Measurements from ENCODE around the gene BNIP1. TPM values are rescaled to one million over a fixed set of nuclear protein-coding genes. Genes with fewer than 3 reads are reported as not detected.

Gene BNIP1
- total and polyA plus RNA-seq, 2 donors (not counting 3 experiments of a cell fraction or from before 2014, with no cell fraction given): 19.7 to 22.6 TPM

- H3K4me1 ChIP-seq (ENCODE audit: control insufficient read depth, extremely low read depth, insufficient read depth, low read length): no peaks in the 10 kb centered on the region
- dilution Hi-C loops (cut with MboI; ENCODE audit: extremely low pct_ligation_motif_present, low sequenced_read_pairs): no loop called here
- H2AFZ ChIP-seq (ENCODE audit: low read depth, low read length): no peak overlapping the region
- no peaks in the 10 kb centered on the region for H4K20me1 ChIP-seq (replicated peaks; ENCODE audit: control insufficient read depth, extremely low read depth, insufficient read depth, low read length)
- no peak overlapping the region for H3K9ac ChIP-seq (replicated peaks; ENCODE audit: extremely low read depth, insufficient read depth, low read length)
- no peak for DNase-seq (ENCODE audit: low read depth, low spot score)
- no peaks in the 10 kb centered on the region for H3K9me1 ChIP-seq (replicated peaks; ENCODE audit: control insufficient read depth, extremely low read depth, insufficient read depth, low read length)
- ChIA-PET POLR2A (no interaction called here), CTCF (no interaction called here)
- TF ChIP-seq MAX (IDR thresholded peaks at IDR 0.05; ENCODE audit: insufficient read depth, insufficient read length) (no peak), MYC (IDR thresholded peaks at IDR 0.05; ENCODE audit: low read depth, low read length) (no peak), POLR2A (IDR thresholded peaks at IDR 0.05; ENCODE audit: low read depth, low read length) (no peak), GATA2 (IDR thresholded peaks at IDR 0.05; ENCODE audit: insufficient read depth, insufficient read length, low read depth, low read length) (no peak), JUN (IDR thresholded peaks at IDR 0.05; ENCODE audit: borderline replicate concordance, insufficient read depth, insufficient read length, low read depth) (no peak), POLR2AphosphoS5 (IDR thresholded peaks at IDR 0.05; ENCODE audit: insufficient read depth, low read depth, low read length) (no peak), EZH2 (IDR thresholded peaks at IDR 0.05; ENCODE audit: borderline replicate concordance, low read depth, low read length, severe bottlenecking) (no peak), FOS (IDR thresholded peaks at IDR 0.05; ENCODE audit: borderline replicate concordance, insufficient read depth, low read length) (no peak)
- H3K36me3 ChIP-seq (ENCODE audit: control insufficient read depth in 2 of 2, extremely low read depth in 1 of 2, insufficient read depth in 2 of 2, low read length in 2 of 2): no peaks in the 10 kb centered on the region
- H3K27me3 ChIP-seq (ENCODE audit: control insufficient read depth in 2 of 2, insufficient read depth in 2 of 2, low read length in 2 of 2): no peaks in the 10 kb centered on the region
- no peak overlapping the region for H3K4me2 ChIP-seq (ENCODE audit: insufficient read depth, low read length)
- BruUV-seq (replicated peaks): no TSS peak
- no peaks in the 10 kb centered on the region for H3K9me3 ChIP-seq (replicated peaks; ENCODE audit: control insufficient read depth, insufficient read depth, low read length)
- no peak for FAIRE-seq
- no peak overlapping the region for H3K27ac ChIP-seq (ENCODE audit: insufficient read depth, low read depth, low read length)
- no peaks in the 10 kb centered on the region for H3K79me2 ChIP-seq (ENCODE audit: control insufficient read depth, insufficient read depth, low read length)
- intact Hi-C loops (cut with micrococcal nuclease): no loop called here
- H3K4me3 ChIP-seq (replicated peaks in 1 of 3; ENCODE audit: insufficient read depth in 1 of 3, low read depth in 1 of 3, low read length in 3 of 3): no peak overlapping the region
Measured at GRCh38 chr5:173103411-173103810, 40.9 kb upstream of the BNIP1 start.

- dilution Hi-C loops (cut with MboI; ENCODE audit: extremely low pct_ligation_motif_present, low sequenced_read_pairs) (no loop called here), intact Hi-C loops (cut with micrococcal nuclease) (no loop called here)
- Histone ChIP-seq H3K4me3 (replicated peaks in 1 of 3; ENCODE audit: insufficient read depth in 1 of 3, low read depth in 1 of 3, low read length in 3 of 3) (no peak overlapping the region), H3K79me2 (ENCODE audit: control insufficient read depth, insufficient read depth, low read length) (no peaks in the 10 kb centered on the region), H3K4me1 (ENCODE audit: control insufficient read depth, extremely low read depth, insufficient read depth, low read length) (no peaks in the 10 kb centered on the region), H3K36me3 (ENCODE audit: control insufficient read depth in 2 of 2, extremely low read depth in 1 of 2, insufficient read depth in 2 of 2, low read length in 2 of 2) (peaks cover 0 to 3% of the 10 kb centered on the region in 2 experiments), H3K9me1 (replicated peaks; ENCODE audit: control insufficient read depth, extremely low read depth, insufficient read depth, low read length) (no peaks in the 10 kb centered on the region), H2AFZ (ENCODE audit: low read depth, low read length) (no peak overlapping the region), H3K9me3 (replicated peaks; ENCODE audit: control insufficient read depth, insufficient read depth, low read length) (no peaks in the 10 kb centered on the region), H3K27ac (ENCODE audit: insufficient read depth, low read depth, low read length) (no peak overlapping the region), H3K9ac (replicated peaks; ENCODE audit: extremely low read depth, insufficient read depth, low read length) (no peak overlapping the region), H4K20me1 (replicated peaks; ENCODE audit: control insufficient read depth, extremely low read depth, insufficient read depth, low read length) (no peaks in the 10 kb centered on the region), H3K4me2 (ENCODE audit: insufficient read depth, low read length) (no peak overlapping the region), H3K27me3 (ENCODE audit: control insufficient read depth in 2 of 2, insufficient read depth in 2 of 2, low read length in 2 of 2) (no peaks in the 10 kb centered on the region)
- ChIA-PET CTCF (no interaction called here), POLR2A (no interaction called here)
- DNase-seq (ENCODE audit: low read depth, low spot score): no peak
- FAIRE-seq: no peak
- no TSS peak for BruUV-seq (replicated peaks)
- TF ChIP-seq MYC (IDR thresholded peaks at IDR 0.05; ENCODE audit: low read depth, low read length): no peak
- TF ChIP-seq EZH2 (IDR thresholded peaks at IDR 0.05; ENCODE audit: borderline replicate concordance, low read depth, low read length, severe bottlenecking): no peak
- TF ChIP-seq JUN (IDR thresholded peaks at IDR 0.05; ENCODE audit: borderline replicate concordance, insufficient read depth, insufficient read length, low read depth): no peak
Measured at GRCh38 chr5:173108914-173109313, 35.4 kb upstream of the BNIP1 start.

Data from endothelial cell of umbilical vein (primary cell).